H9 (cell line): Measurements from ENCODE around the gene GPBAR1. TPM values are rescaled to one million over a fixed set of nuclear protein-coding genes. Genes with fewer than 3 reads are reported as not detected.

Experiments
- DNase-seq: peaks from one replicate; pipeline ENCODE4 v3.0.0-alpha.2; 2017
- H2AFZ ChIP-seq: one replicate; pipeline ENCODE4 v1.6.1; 2013; ENCODE audit warnings: mild to moderate bottlenecking, low read length, control low read depth, moderate library complexity
- H2AK5ac ChIP-seq: 2 replicates; pipeline ENCODE4 v1.6.1; 2013; ENCODE audit warnings: low read length, control low read depth, mixed read lengths; ENCODE audit not compliant: insufficient read length
- H2BK120ac ChIP-seq: one replicate; pipeline ENCODE4 v1.6.1; 2013; ENCODE audit warnings: low read depth, mild to moderate bottlenecking, low read length, control low read depth, inconsistent platforms; ENCODE audit not compliant: poor library complexity, severe bottlenecking
- H2BK12ac ChIP-seq: 2 replicates; pipeline ENCODE4 v1.6.1; 2013; ENCODE audit warnings: low read length, control low read depth, mixed read lengths, low read depth; ENCODE audit not compliant: insufficient read length
- H2BK15ac ChIP-seq: 2 replicates; pipeline ENCODE4 v1.6.1; 2013; ENCODE audit warnings: low read depth, low read length, control low read depth
- H2BK20ac ChIP-seq: one replicate; pipeline ENCODE4 v1.6.1; 2013; ENCODE audit warnings: low read depth, mild to moderate bottlenecking, low read length, control low read depth, inconsistent platforms; ENCODE audit not compliant: poor library complexity, severe bottlenecking
- H2BK5ac ChIP-seq: 2 replicates; pipeline ENCODE4 v1.6.1; 2013; ENCODE audit warnings: low read length, control low read depth, mixed read lengths; ENCODE audit not compliant: insufficient read length
- H3K14ac ChIP-seq: 2 replicates; pipeline ENCODE4 v1.6.1; 2013; ENCODE audit warnings: low read length, control low read depth; ENCODE audit not compliant: insufficient read depth
- H3K18ac ChIP-seq: 2 replicates; pipeline ENCODE4 v1.6.1; 2013; ENCODE audit warnings: low read depth, mild to moderate bottlenecking, mixed read lengths, low read length, control low read depth; ENCODE audit not compliant: insufficient read length
- H3K23ac ChIP-seq: 2 replicates; pipeline ENCODE4 v1.6.1; 2013; ENCODE audit warnings: low read length, control low read depth, mixed read lengths, low read depth; ENCODE audit not compliant: insufficient read length
- H3K23me2 ChIP-seq: 2 replicates; pipeline ENCODE4 v1.6.1; 2013; ENCODE audit warnings: low read depth, mild to moderate bottlenecking, mixed read lengths, low read length, control low read depth; ENCODE audit not compliant: insufficient read length, poor library complexity, severe bottlenecking
- H3K27ac ChIP-seq: 2 replicates; pipeline ENCODE4 v1.5.1; 2013; ENCODE audit warnings: low read length, control low read depth, mixed read lengths, low read depth; ENCODE audit not compliant: insufficient read length
- H3K27me3 ChIP-seq: 2 replicates; pipeline ENCODE4 v1.6.1; 2013; ENCODE audit warnings: low read length, control low read depth, inconsistent platforms; ENCODE audit not compliant: insufficient read depth
- H3K4ac ChIP-seq: 2 replicates; pipeline ENCODE4 v1.6.1; 2013; ENCODE audit warnings: low read depth, mild to moderate bottlenecking, control low read depth, inconsistent platforms, low read length, moderate library complexity
- H3K4me1 ChIP-seq: 2 replicates; pipeline ENCODE4 v1.6.1; 2013; ENCODE audit warnings: low read length, control low read depth, inconsistent platforms; ENCODE audit not compliant: insufficient read depth
- H3K4me2 ChIP-seq: 2 replicates; pipeline ENCODE4 v1.6.1; 2013; ENCODE audit warnings: low read length, control low read depth, mixed read lengths; ENCODE audit not compliant: insufficient read length, insufficient read depth
- H3K56ac ChIP-seq: 2 replicates; pipeline ENCODE4 v1.6.1; 2013; ENCODE audit warnings: low read depth, mild to moderate bottlenecking, mixed read lengths, low read length, control low read depth; ENCODE audit not compliant: insufficient read length
- H3K79me1 ChIP-seq: 2 replicates; pipeline ENCODE4 v1.6.1; 2013; ENCODE audit warnings: low read depth, mild to moderate bottlenecking, moderate library complexity, low read length, control low read depth, inconsistent platforms; ENCODE audit not compliant: insufficient read depth, poor library complexity, severe bottlenecking
- H3K79me2 ChIP-seq: 2 replicates; pipeline ENCODE4 v1.6.1; 2013; ENCODE audit warnings: low read length, control low read depth, inconsistent platforms; ENCODE audit not compliant: insufficient read depth
- H3K9ac ChIP-seq: 2 replicates; pipeline ENCODE4 v1.6.1; 2013; ENCODE audit warnings: low read length, control low read depth, mixed read lengths; ENCODE audit not compliant: insufficient read length; ENCODE audit errors: extremely low read depth
- H3K9me3 ChIP-seq: one replicate; pipeline ENCODE4 v1.6.1; 2013; ENCODE audit warnings: low read depth, low read length, inconsistent platforms; ENCODE audit not compliant: control insufficient read depth
- H3T11ph ChIP-seq: one replicate; pipeline ENCODE4 v1.6.1; 2013; ENCODE audit warnings: mild to moderate bottlenecking, low read length, control low read depth, inconsistent platforms
- H4K20me1 ChIP-seq: one replicate; pipeline ENCODE4 v1.6.1; 2013; ENCODE audit not compliant: control insufficient read depth, insufficient read length, insufficient read depth
- H4K5ac ChIP-seq: 2 replicates; pipeline ENCODE4 v1.6.1; 2013; ENCODE audit warnings: low read depth, mild to moderate bottlenecking, mixed read lengths, low read length, control low read depth; ENCODE audit not compliant: insufficient read length
- H4K8ac ChIP-seq: replicated peaks from 2 replicates; pipeline ENCODE4 v1.6.1; 2013; ENCODE audit warnings: low read length, control low read depth, mixed read lengths, low read depth; ENCODE audit not compliant: insufficient read length
- H4K91ac ChIP-seq: 2 replicates; pipeline ENCODE4 v1.6.1; 2013; ENCODE audit warnings: low read depth, mild to moderate bottlenecking, moderate library complexity, mixed read lengths, low read length, control low read depth; ENCODE audit not compliant: insufficient read length
- H3K27ac Mint-ChIP-seq, 3 experiments: 2 replicates in 2 of 3; 3 replicates in 1 of 3; pipeline ENCODE4 v1.8.0; 2020 to 2021; ENCODE audit warnings: mixed read lengths in 3 of 3, mild to moderate bottlenecking in 1 of 3, moderate library complexity in 1 of 3
- H3K27me3 Mint-ChIP-seq: 2 replicates; pipeline ENCODE4 v1.8.0; 2021; ENCODE audit warnings: low read depth, mild to moderate bottlenecking, moderate library complexity, mixed read lengths
- H3K36me3 Mint-ChIP-seq, 3 experiments: 2 replicates in 2 of 3; 3 replicates in 1 of 3; pipeline ENCODE4 v1.8.0; 2020 to 2021; ENCODE audit warnings: low read depth in 3 of 3, mixed read lengths in 3 of 3; ENCODE audit not compliant: insufficient read depth in 1 of 3
- H3K4me1 Mint-ChIP-seq, 2 experiments: 2 replicates each; pipeline ENCODE4 v1.8.0; 2020; ENCODE audit warnings: mixed read lengths in 2 of 2
- H3K4me3 Mint-ChIP-seq, 2 experiments: 2 replicates in 1 of 2; 3 replicates in 1 of 2; pipeline ENCODE4 v1.8.0; 2020 to 2021; ENCODE audit warnings: mild to moderate bottlenecking in 2 of 2, mixed read lengths in 2 of 2, moderate library complexity in 1 of 2
- H3K9me3 Mint-ChIP-seq, 2 experiments: 2 replicates in 1 of 2; 3 replicates in 1 of 2; pipeline ENCODE4 v1.8.0; 2020; ENCODE audit warnings: mild to moderate bottlenecking in 2 of 2, mixed read lengths in 2 of 2, moderate library complexity in 1 of 2
- WGBS: extraction: QIAGEN DNeasy Blood & Tissue Kit; methylation state at CpG from one replicate; pipeline ENCODE4 v1.1.7; 2013; ENCODE audit warnings: missing lambda C conversion rate, low lambda C conversion rate, mixed read lengths; ENCODE audit not compliant: insufficient read length; ENCODE audit errors: extremely low coverage; 5-methylcytosine and 5-hydroxymethylcytosine counted together
- total RNA-seq: library from RNA; stranded (reverse); gene quantifications from 2 replicates; pipeline ENCODE4 v1.2.1, GENCODE V29; 2021
- TF ChIP-seq, protein P1 (sequence below): fragments of 200-600 bp; sonication (generic); conservative IDR thresholded peaks from 3 replicates; pipeline ENCODE4 v1.8.0; 2021; ENCODE audit warnings: antibody characterized with exemption, mild to moderate bottlenecking

Gene GPBAR1
- total RNA-seq, 1 experiment from 2014 or later, result 0.44 TPM

DNA sequence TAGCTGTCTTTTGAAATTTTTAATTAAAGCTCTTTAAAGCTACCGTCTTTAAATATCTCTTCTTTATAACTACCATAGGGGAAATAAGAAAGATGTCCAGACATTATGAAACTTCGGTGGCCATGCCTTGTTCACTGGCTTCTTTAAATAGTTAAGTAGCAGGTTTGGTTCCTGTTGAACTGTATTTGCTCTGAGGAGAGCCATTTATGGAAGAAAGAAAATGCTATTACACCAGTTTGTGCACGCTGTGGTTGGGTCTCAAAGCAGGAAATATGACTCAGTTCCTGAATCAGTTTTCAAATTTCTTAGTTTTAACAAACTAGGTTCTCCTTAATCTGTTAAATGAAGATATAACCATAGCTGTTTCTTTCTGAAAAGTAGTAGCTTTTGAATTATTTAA lies 31.6 kb upstream of the GPBAR1 start:
- Histone ChIP-seq H2BK5ac (no peak overlapping the region), H2BK12ac (no peak overlapping the region), H3K4ac (no peak overlapping the region), H3T11ph (no peak overlapping the region), H4K5ac (no peak overlapping the region), H3K27ac (no peak overlapping the region), H3K23ac (no peak overlapping the region), H3K56ac (no peak overlapping the region), H3K18ac (no peak overlapping the region), H4K8ac (no peak overlapping the region), H3K27me3 (no peaks in the 10 kb centered on the region), H3K23me2 (no peaks in the 10 kb centered on the region), H4K20me1 (no peaks in the 10 kb centered on the region), H3K79me2 (peaks cover 2% of the 10 kb centered on the region; the same call in 1 of the 2 replicates), H2BK20ac (no peak overlapping the region), H3K4me1 (no peaks in the 10 kb centered on the region), H3K4me2 (no peak overlapping the region), H3K14ac (no peak overlapping the region), H3K9me3 (no peaks in the 10 kb centered on the region), H2AK5ac (no peak overlapping the region), H2BK120ac (no peak overlapping the region), H3K9ac (no peak overlapping the region), H3K79me1 (peaks cover 5% of the 10 kb centered on the region), H2AFZ (no peak overlapping the region), H4K91ac (no peak overlapping the region), H2BK15ac (no peak overlapping the region)
- Mint-ChIP-seq H3K4me1 (no peaks in the 10 kb centered on the region), H3K27ac (no peak overlapping the region), H3K9me3 (no peaks in the 10 kb centered on the region), H3K4me3 (no peak overlapping the region), H3K27me3 (no peaks in the 10 kb centered on the region), H3K36me3 (peaks cover 39 to 89% (median 82%) of the 10 kb centered on the region in 3 experiments)
- no peak for DNase-seq
- WGBS, result no CpG with 5 or more reads among the region's 3 CpGs
- TF ChIP-seq, protein P1, sequence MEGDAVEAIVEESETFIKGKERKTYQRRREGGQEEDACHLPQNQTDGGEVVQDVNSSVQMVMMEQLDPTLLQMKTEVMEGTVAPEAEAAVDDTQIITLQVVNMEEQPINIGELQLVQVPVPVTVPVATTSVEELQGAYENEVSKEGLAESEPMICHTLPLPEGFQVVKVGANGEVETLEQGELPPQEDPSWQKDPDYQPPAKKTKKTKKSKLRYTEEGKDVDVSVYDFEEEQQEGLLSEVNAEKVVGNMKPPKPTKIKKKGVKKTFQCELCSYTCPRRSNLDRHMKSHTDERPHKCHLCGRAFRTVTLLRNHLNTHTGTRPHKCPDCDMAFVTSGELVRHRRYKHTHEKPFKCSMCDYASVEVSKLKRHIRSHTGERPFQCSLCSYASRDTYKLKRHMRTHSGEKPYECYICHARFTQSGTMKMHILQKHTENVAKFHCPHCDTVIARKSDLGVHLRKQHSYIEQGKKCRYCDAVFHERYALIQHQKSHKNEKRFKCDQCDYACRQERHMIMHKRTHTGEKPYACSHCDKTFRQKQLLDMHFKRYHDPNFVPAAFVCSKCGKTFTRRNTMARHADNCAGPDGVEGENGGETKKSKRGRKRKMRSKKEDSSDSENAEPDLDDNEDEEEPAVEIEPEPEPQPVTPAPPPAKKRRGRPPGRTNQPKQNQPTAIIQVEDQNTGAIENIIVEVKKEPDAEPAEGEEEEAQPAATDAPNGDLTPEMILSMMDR, result no peak
